Panc1 (cell line): ENCODE measurements around the gene SH3RF2. TPM values are rescaled to one million over a fixed set of nuclear protein-coding genes. Genes with fewer than 3 reads are reported as not detected.
A peak's percentile ranks its signal among the peaks of the same experiment; 100 is the strongest.

Experiments
- ATAC-seq: fragments of 200-7000 bp; cut with Tn5 transposase; 2 replicates; pipeline ENCODE4 v1.9.1; 2020; ENCODE audit warnings: mild to moderate bottlenecking, moderate library complexity
- BruUV-seq: library from RNA; stranded (reverse); fragments of 400-500 nt; replicated peaks from 2 replicates; lab custom pipeline; 2021; lab: Mats Ljungman, UMichigan
- CTCF ChIA-PET: fragments of 300-600 bp; sonication (Branson Sonifier 250); formaldehyde crosslinking; loops from one replicate; lab custom pipeline; 2022; ENCODE audit warnings: antibody characterized with exemption; lab: Charles Lee
- POLR2A ChIA-PET: fragments of 300-600 bp; sonication (Branson Sonifier 250); formaldehyde crosslinking; loops from one replicate; lab custom pipeline; 2022; ENCODE audit warnings: antibody characterized with exemption; lab: Charles Lee
- DNase-seq: peaks from one replicate; pipeline ENCODE4 v3.0.0-alpha.2; 2010; ENCODE audit warnings: low read depth, low spot score
- H3K27ac ChIP-seq: 2 replicates; pipeline ENCODE4 v1.5.1; 2011; ENCODE audit warnings: mild to moderate bottlenecking, low read length, inconsistent platforms
- H3K27me3 ChIP-seq: fragments of 200-500 bp; sonication (Bioruptor generic); 2 replicates; pipeline ENCODE4 v1.6.0; 2014; ENCODE audit warnings: low read length, inconsistent platforms; ENCODE audit not compliant: control insufficient read depth, insufficient read depth
- H3K36me3 ChIP-seq: fragments of 200-500 bp; sonication (Bioruptor generic); 2 replicates; pipeline ENCODE4 v1.5.1; 2014; ENCODE audit warnings: inconsistent platforms, mild to moderate bottlenecking, low read length, moderate library complexity; ENCODE audit not compliant: control insufficient read depth, insufficient read depth
- H3K4me1 ChIP-seq: 2 replicates; pipeline ENCODE4 v1.5.1; 2011; ENCODE audit warnings: inconsistent platforms, mild to moderate bottlenecking, low read length, moderate library complexity; ENCODE audit not compliant: control insufficient read depth, insufficient read depth
- H3K4me3 ChIP-seq, 2 experiments: 2 replicates each; pipeline ENCODE4 v1.5.1; 2011 to 2012; ENCODE audit warnings: low read depth in 2 of 2, low read length in 2 of 2, mild to moderate bottlenecking in 2 of 2, inconsistent platforms in 1 of 2, moderate library complexity in 1 of 2
- H3K9me3 ChIP-seq: fragments of 200-500 bp; sonication (Bioruptor generic); 2 replicates; pipeline ENCODE4 v1.5.1; 2014; ENCODE audit warnings: low read depth, mild to moderate bottlenecking, inconsistent platforms, low read length, moderate library complexity; ENCODE audit not compliant: control insufficient read depth, insufficient read depth
- CTCF ChIP-seq: fragments of 450-650 bp; IDR thresholded peaks from 2 replicates; pipeline ENCODE4 v1.5.1; 2017; ENCODE audit warnings: mild to moderate bottlenecking
- POLR2AphosphoS5 ChIP-seq: IDR thresholded peaks from 2 replicates; pipeline ENCODE4 v1.6.1; 2012; ENCODE audit warnings: mild to moderate bottlenecking, low read depth, low read length, moderate library complexity
- SIN3A ChIP-seq: IDR thresholded peaks from 2 replicates; pipeline ENCODE4 v1.6.1; 2012; ENCODE audit warnings: low read depth, mild to moderate bottlenecking, low read length, moderate library complexity, borderline replicate concordance; ENCODE audit not compliant: insufficient read depth
- TCF7L2 ChIP-seq: IDR thresholded peaks from 2 replicates; pipeline ENCODE4 v1.6.1; 2011; ENCODE audit warnings: mild to moderate bottlenecking, low read depth, low read length, inconsistent platforms
- in situ Hi-C: cut with HindIII; loops from 2 replicates; pipeline ENCODE4 v1.10.0; 2016; ENCODE audit warnings: low sequenced_read_pairs, low pct_unique_long_range_greater_than_20kb
- intact Hi-C: fragments of 100-400 bp; cut with micrococcal nuclease; formaldehyde crosslinking; loops from one replicate; pipeline ENCODE4 v1.10.0; 2022; ENCODE audit not compliant: unreplicated experiment
- total RNA-seq: library from RNA; stranded (reverse); gene quantifications from one replicate; pipeline ENCODE4 v1.2.1, GENCODE V29; 2021; ENCODE audit not compliant: unreplicated experiment
- TF ChIP-seq, protein P1 (sequence below), 2 experiments: IDR thresholded peaks; 2 replicates each; pipeline ENCODE4 v1.6.1; 2011 to 2012; ENCODE audit warnings: low read depth in 2 of 2, control low read depth in 1 of 2, low read length in 1 of 2, mild to moderate bottlenecking in 1 of 2, moderate library complexity in 1 of 2; ENCODE audit not compliant: insufficient read depth in 1 of 2

Gene SH3RF2
- total RNA-seq, 1 experiment from 2014 or later, result 23.1 TPM

DNA sequence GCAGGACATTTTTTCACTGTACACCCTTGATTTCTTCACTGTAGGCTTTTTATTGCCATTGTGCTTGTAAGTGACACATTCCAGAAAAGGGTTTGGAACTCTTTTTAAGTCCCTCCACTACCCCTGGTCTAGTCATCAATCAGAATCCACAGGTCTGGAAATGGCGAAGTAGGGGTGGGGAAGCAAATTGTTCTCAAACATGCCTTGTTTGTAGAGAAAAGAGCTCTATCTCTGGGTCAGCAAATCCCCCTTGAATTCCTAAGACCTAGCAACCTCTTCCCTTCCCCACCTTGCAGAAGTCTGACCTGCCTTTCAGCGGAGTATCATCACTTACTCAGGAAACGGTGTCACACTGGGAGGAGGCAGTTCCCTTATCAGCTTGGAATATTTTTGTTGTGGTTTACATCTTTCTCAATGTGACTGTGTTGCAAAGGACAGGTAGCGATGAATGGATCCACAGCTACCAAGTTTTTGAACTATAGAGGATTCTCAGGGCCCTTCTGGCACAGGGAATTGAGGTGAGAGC, 3.2 kb downstream of the SH3RF2 start:
- CTCF ChIA-PET, result no interaction called here

GRCh38 chr5:145941096-145941447, 4.7 kb downstream of the SH3RF2 start:
- intact Hi-C loops, result loop anchor here (10.0 kb wide), 1 partner anchor 104 kb away; no protein-coding TSS in a partner anchor
- ATAC-seq, result no peak
- ChIA-PET POLR2A (interaction anchor here (0.6 kb wide), 2 partner anchors 901 to 967 kb away, joined by 3 read pairs; no protein-coding TSS in a partner anchor), CTCF (no interaction called here)
- H3K27me3 ChIP-seq, result no peaks in the 10 kb centered on the region
- no peaks in the 10 kb centered on the region for H3K9me3 ChIP-seq
- H3K4me1 ChIP-seq, result peaks cover 69% of the 10 kb centered on the region
- in situ Hi-C loops, result no loop called here
- no peak overlapping the region for H3K4me3 ChIP-seq
- no peaks in the 10 kb centered on the region for H3K36me3 ChIP-seq
- no TSS peak for BruUV-seq
- peak overlapping the region; percentile 100 for H3K27ac ChIP-seq
- no peak for DNase-seq
- TF ChIP-seq TCF7L2 (no peak), POLR2AphosphoS5 (no peak), SIN3A (no peak), CTCF (no peak)
- TF ChIP-seq, protein P1, sequence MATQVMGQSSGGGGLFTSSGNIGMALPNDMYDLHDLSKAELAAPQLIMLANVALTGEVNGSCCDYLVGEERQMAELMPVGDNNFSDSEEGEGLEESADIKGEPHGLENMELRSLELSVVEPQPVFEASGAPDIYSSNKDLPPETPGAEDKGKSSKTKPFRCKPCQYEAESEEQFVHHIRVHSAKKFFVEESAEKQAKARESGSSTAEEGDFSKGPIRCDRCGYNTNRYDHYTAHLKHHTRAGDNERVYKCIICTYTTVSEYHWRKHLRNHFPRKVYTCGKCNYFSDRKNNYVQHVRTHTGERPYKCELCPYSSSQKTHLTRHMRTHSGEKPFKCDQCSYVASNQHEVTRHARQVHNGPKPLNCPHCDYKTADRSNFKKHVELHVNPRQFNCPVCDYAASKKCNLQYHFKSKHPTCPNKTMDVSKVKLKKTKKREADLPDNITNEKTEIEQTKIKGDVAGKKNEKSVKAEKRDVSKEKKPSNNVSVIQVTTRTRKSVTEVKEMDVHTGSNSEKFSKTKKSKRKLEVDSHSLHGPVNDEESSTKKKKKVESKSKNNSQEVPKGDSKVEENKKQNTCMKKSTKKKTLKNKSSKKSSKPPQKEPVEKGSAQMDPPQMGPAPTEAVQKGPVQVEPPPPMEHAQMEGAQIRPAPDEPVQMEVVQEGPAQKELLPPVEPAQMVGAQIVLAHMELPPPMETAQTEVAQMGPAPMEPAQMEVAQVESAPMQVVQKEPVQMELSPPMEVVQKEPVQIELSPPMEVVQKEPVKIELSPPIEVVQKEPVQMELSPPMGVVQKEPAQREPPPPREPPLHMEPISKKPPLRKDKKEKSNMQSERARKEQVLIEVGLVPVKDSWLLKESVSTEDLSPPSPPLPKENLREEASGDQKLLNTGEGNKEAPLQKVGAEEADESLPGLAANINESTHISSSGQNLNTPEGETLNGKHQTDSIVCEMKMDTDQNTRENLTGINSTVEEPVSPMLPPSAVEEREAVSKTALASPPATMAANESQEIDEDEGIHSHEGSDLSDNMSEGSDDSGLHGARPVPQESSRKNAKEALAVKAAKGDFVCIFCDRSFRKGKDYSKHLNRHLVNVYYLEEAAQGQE (IDR thresholded peaks at IDR 0.05; ENCODE audit: insufficient read depth in 1 of 2, low read depth in 2 of 2, low read length in 1 of 2), result no peak

More for the DNA sequence above, 3.2 kb downstream of the SH3RF2 start:
- H3K27me3 ChIP-seq, result no peaks in the 10 kb centered on the region
- no peaks in the 10 kb centered on the region for H3K36me3 ChIP-seq
- H3K4me3 ChIP-seq, result peak overlapping the region; percentile 46 to 76
- H3K27ac ChIP-seq, result peak overlapping the region; percentile 100
- no peaks in the 10 kb centered on the region for H3K9me3 ChIP-seq
- no TSS peak for BruUV-seq
- DNase-seq (no peak), ATAC-seq (no peak)
- in situ Hi-C loops, result loop anchor here (5.0 kb wide), 1 partner anchor 87 kb away; no protein-coding TSS in a partner anchor
- intact Hi-C loops, result loop anchor here (5.0 to 10.0 kb wide), 2 partner anchors 102 to 105 kb away; partner anchors contain the start of gene PRELID2
- TF ChIP-seq, protein P1 (IDR thresholded peaks at IDR 0.05; ENCODE audit: insufficient read depth in 1 of 2, low read depth in 2 of 2, low read length in 1 of 2), result no peak
- TF ChIP-seq SIN3A (no peak), TCF7L2 (no peak), CTCF (no peak), POLR2AphosphoS5 (no peak)
- POLR2A ChIA-PET, result no interaction called here
- peaks cover 67% of the 10 kb centered on the region for H3K4me1 ChIP-seq
